Tibial nerve (tissue), 4 donors: ENCODE measurements around the gene HOXA2.

Experiments
- EP300 ChIP-seq, 2 donors: sonication (generic); formaldehyde crosslinking; IDR thresholded peaks; one replicate each; pipeline ENCODE4 v1.6.1; 2017; ENCODE audit warnings: antibody characterized with exemption in 2 of 2, mild to moderate bottlenecking in 1 of 2
- TF ChIP-seq, protein P1 (sequence below), 5 experiments: fragments of 200-600 bp in 3 of 5; fragments of 450-650 bp in 2 of 5; sonication (generic) in 3 of 5; IDR thresholded peaks; one replicate each; pipeline ENCODE4 v1.5.1; 2016 to 2019; ENCODE audit warnings: antibody characterized with exemption in 5 of 5, mild to moderate bottlenecking in 3 of 5, moderate library complexity in 2 of 5

DNA sequence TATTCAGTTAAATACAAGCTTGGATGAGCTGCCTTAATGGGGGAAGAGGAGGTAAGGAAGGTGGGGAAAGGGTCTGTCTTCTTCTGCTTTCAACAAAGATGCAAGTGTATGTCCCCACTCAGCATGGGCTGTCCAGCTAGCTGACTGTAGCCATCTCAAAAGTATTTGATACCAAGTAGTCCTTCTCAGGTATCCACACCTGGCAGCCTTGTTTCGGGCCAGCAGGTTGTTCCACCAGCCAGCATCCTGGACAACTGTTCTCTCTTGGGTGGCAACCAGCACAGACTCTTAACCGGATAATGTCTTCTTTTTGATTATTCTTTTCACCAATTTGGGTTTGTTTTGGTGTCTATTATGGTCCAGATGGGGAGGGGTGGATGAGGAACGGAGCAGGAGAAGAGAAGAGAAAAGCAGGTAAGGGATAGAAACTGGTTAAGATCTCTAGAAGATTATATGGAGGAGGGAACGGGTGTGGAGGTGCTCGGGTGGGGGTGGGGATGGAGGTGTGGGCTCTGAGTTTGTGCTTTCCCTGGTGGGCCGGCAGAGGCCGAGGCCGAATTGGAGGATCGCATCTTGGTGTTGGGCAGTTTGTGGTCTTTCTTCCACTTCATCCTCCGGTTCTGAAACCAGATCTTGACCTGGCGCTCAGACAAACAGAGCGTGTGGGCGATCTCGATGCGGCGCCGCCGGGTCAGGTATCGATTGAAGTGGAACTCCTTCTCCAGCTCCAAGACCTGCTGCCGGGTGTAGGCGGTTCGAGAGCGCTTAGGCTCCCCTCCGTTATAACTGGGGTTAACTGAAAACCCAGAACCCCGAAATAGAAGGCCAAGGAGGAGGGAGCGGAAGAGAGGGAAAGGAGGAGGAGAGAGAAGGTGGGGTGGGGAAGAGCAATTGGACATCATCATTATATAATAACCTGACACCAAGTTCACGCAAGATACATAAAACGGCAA lies 26.6 kb upstream of the HOXA2 start:
- TF ChIP-seq, protein P1, sequence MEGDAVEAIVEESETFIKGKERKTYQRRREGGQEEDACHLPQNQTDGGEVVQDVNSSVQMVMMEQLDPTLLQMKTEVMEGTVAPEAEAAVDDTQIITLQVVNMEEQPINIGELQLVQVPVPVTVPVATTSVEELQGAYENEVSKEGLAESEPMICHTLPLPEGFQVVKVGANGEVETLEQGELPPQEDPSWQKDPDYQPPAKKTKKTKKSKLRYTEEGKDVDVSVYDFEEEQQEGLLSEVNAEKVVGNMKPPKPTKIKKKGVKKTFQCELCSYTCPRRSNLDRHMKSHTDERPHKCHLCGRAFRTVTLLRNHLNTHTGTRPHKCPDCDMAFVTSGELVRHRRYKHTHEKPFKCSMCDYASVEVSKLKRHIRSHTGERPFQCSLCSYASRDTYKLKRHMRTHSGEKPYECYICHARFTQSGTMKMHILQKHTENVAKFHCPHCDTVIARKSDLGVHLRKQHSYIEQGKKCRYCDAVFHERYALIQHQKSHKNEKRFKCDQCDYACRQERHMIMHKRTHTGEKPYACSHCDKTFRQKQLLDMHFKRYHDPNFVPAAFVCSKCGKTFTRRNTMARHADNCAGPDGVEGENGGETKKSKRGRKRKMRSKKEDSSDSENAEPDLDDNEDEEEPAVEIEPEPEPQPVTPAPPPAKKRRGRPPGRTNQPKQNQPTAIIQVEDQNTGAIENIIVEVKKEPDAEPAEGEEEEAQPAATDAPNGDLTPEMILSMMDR (IDR thresholded peaks at IDR 0.05): no peak
- no peak for TF ChIP-seq EP300 (IDR thresholded peaks at IDR 0.05)
